Measurements from ENCODE around the gene OR5B21.

OR5B21 gene

GRCh38 chr11:58508005-58508404, at the start of gene OR5B21:
OR5B21 (minus strand) TSS chr11:58508105; CDS start chr11:58508105, 0 bp downstream.
- DNase-seq = no peak

- DNase-seq = no peak
Measured at GRCh38 chr11:58549644-58550043, 41.7 kb upstream of the OR5B21 start.

- DNase-seq = no peak
Measured at GRCh38 chr11:58546841-58547240, 38.9 kb upstream of the OR5B21 start.

GRCh38 chr11:58531865-58532341, 24.0 kb upstream of the OR5B21 start:
- no peak for DNase-seq

- peak in 1 of 2 experiments; percentile 30 for DNase-seq
Measured at GRCh38 chr11:58530236-58530635, 22.3 kb upstream of the OR5B21 start.

GRCh38 chr11:58527429-58527828, 19.5 kb upstream of the OR5B21 start:
- no peak for DNase-seq

GRCh38 chr11:58526721-58527120, 18.8 kb upstream of the OR5B21 start:
- DNase-seq = no peak

GRCh38 chr11:58525037-58525614, 17.2 kb upstream of the OR5B21 start:
- no peak for DNase-seq

GRCh38 chr11:58524232-58525036, 16.5 kb upstream of the OR5B21 start:
- DNase-seq = peak; percentile 75 to 87

- DNase-seq = peak; percentile 46 to 76
Measured at GRCh38 chr11:58513747-58514367, 6.0 kb upstream of the OR5B21 start.

GRCh38 chr11:58511636-58512035, 3.7 kb upstream of the OR5B21 start:
- DNase-seq = no peak

GRCh38 chr11:58509748-58510147, 1.8 kb upstream of the OR5B21 start:
- no peak for DNase-seq

GRCh38 chr11:58508814-58509213, 909 bp upstream of the OR5B21 start:
- peak; percentile 31 to 37 for DNase-seq

GRCh38 chr11:58507355-58507754, 550 bp downstream of the OR5B21 start:
- no peak for DNase-seq

- no peak for DNase-seq
Measured at GRCh38 chr11:58506935-58507334, 970 bp downstream of the OR5B21 start.

- no peak for DNase-seq
Measured at GRCh38 chr11:58505849-58506248, 2.1 kb downstream of the OR5B21 start.

- no peak for DNase-seq
Measured at GRCh38 chr11:58504232-58504631, 3.7 kb downstream of the OR5B21 start.

- no peak for DNase-seq
Measured at GRCh38 chr11:58503361-58503856, 4.5 kb downstream of the OR5B21 start.

- no peak for DNase-seq
Measured at GRCh38 chr11:58502004-58502403, 5.9 kb downstream of the OR5B21 start.

- no peak for DNase-seq
Measured at GRCh38 chr11:58498464-58498863, 9.4 kb downstream of the OR5B21 start.

GRCh38 chr11:58497951-58498350, 10.0 kb downstream of the OR5B21 start:
- no peak for DNase-seq

- DNase-seq = no peak
Measured at GRCh38 chr11:58495906-58496305, 12.0 kb downstream of the OR5B21 start.

- no peak for DNase-seq
Measured at GRCh38 chr11:58494101-58494500, 13.8 kb downstream of the OR5B21 start.

GRCh38 chr11:58493676-58494075, 14.2 kb downstream of the OR5B21 start:
- DNase-seq = no peak
